ENCODE data around the gene PEX1.

GRCh38 chr7:92437956-92438491 lies 90.3 kb downstream of the PEX1 start:
- TF ChIP-seq CTCF (IDR thresholded peaks at IDR 0.05) (no peak), POLR2A (IDR thresholded peaks at IDR 0.05; ENCODE audit: low read length) (no peak)

Measured in A549 (cell line).